WTC11 (cell line): ENCODE data around the gene B4GALNT1. TPM values are rescaled to one million over a fixed set of nuclear protein-coding genes. Genes with fewer than 3 reads are reported as not detected.

Experiments used
- ATAC-seq: fragments of 200-7000 bp; cut with Tn5 transposase; 2 replicates; pipeline ENCODE4 v1.10.0; 2021; ENCODE audit warnings: mild to moderate bottlenecking, moderate library complexity
- CTCF ChIA-PET: fragments of 300-600 bp; sonication (Branson Sonifier 250); formaldehyde crosslinking; loops from one replicate; lab custom pipeline; 2021; ENCODE audit warnings: antibody characterized with exemption; lab: Charles Lee
- POLR2A ChIA-PET: fragments of 350-600 bp; sonication (Branson Sonifier 250); formaldehyde crosslinking; loops from one replicate; lab custom pipeline; 2021; ENCODE audit warnings: antibody characterized with exemption; lab: Charles Lee
- DNase-seq: peaks from one replicate; pipeline ENCODE4 v3.0.0; 2021; ENCODE audit warnings: low spot score
- H3K27ac Mint-ChIP-seq: 2 replicates; pipeline ENCODE4 v1.8.0; 2021; ENCODE audit warnings: mixed read lengths
- H3K27me3 Mint-ChIP-seq: 2 replicates; pipeline ENCODE4 v1.8.0; 2021; ENCODE audit warnings: low read depth, mild to moderate bottlenecking, moderate library complexity, mixed read lengths
- H3K36me3 Mint-ChIP-seq: 2 replicates; pipeline ENCODE4 v1.8.0; 2021; ENCODE audit warnings: mixed read lengths
- H3K4me1 Mint-ChIP-seq: 2 replicates; pipeline ENCODE4 v1.8.0; 2022; ENCODE audit warnings: mixed read lengths
- H3K4me3 Mint-ChIP-seq: 2 replicates; pipeline ENCODE4 v1.8.0; 2021; ENCODE audit warnings: mild to moderate bottlenecking, moderate library complexity, mixed read lengths
- H3K9me3 Mint-ChIP-seq: 2 replicates; pipeline ENCODE4 v1.8.0; 2021; ENCODE audit warnings: mixed read lengths
- CREB1 ChIP-seq: sonication (generic); formaldehyde crosslinking; IDR thresholded peaks from 2 replicates; pipeline ENCODE4 v1.8.0; 2023; ENCODE audit warnings: mild to moderate bottlenecking, missing genetic modification reagents
- ELF4 ChIP-seq: sonication (generic); formaldehyde crosslinking; IDR thresholded peaks from 2 replicates; pipeline ENCODE4 v1.8.1; 2022; ENCODE audit warnings: low read depth, mild to moderate bottlenecking, moderate library complexity, missing genetic modification reagents
- GABPB1 ChIP-seq: sonication (generic); formaldehyde crosslinking; IDR thresholded peaks from 2 replicates; pipeline ENCODE4 v1.8.1; 2023; ENCODE audit warnings: mild to moderate bottlenecking, missing genetic modification reagents
- GTF2I ChIP-seq: fragments of 250-450 bp; sonication (Bioruptor Pico); conservative IDR thresholded peaks from 2 replicates; pipeline ENCODE4 v1.4.0; 2021; ENCODE audit warnings: mild to moderate bottlenecking
- JAZF1 ChIP-seq: fragments of 250-450 bp; sonication (Bioruptor Pico); IDR thresholded peaks from 2 replicates; pipeline ENCODE4 v1.9.0; 2021; ENCODE audit warnings: moderate library complexity, mild to moderate bottlenecking, inconsistent platforms
- MXD4 ChIP-seq: fragments of 250-450 bp; sonication (Bioruptor Pico); IDR thresholded peaks from 2 replicates; pipeline ENCODE4 v1.8.0; 2021; ENCODE audit warnings: mild to moderate bottlenecking, moderate library complexity, borderline replicate concordance
- NFYB ChIP-seq: sonication (generic); formaldehyde crosslinking; conservative IDR thresholded peaks from 2 replicates; pipeline ENCODE4 v1.8.0; 2022; ENCODE audit warnings: low read depth, missing genetic modification reagents
- NR1H2 ChIP-seq: sonication (generic); formaldehyde crosslinking; IDR thresholded peaks from 2 replicates; pipeline ENCODE4 v1.9.0; 2021; ENCODE audit warnings: mild to moderate bottlenecking, moderate library complexity, missing genetic modification reagents
- PREB ChIP-seq: sonication (generic); formaldehyde crosslinking; IDR thresholded peaks from 2 replicates; pipeline ENCODE4 v1.8.1; 2022; ENCODE audit warnings: mild to moderate bottlenecking, missing genetic modification reagents, moderate library complexity, borderline replicate concordance
- RELA ChIP-seq: sonication (generic); formaldehyde crosslinking; IDR thresholded peaks from 2 replicates; pipeline ENCODE4 v1.8.1; 2022; ENCODE audit warnings: missing genetic modification reagents, mild to moderate bottlenecking, borderline replicate concordance
- RORB ChIP-seq: fragments of 250-450 bp; sonication (Bioruptor Pico); IDR thresholded peaks from 2 replicates; pipeline ENCODE4 v1.9.0; 2021; ENCODE audit warnings: mild to moderate bottlenecking
- SMAD3 ChIP-seq: sonication (generic); formaldehyde crosslinking; IDR thresholded peaks from 2 replicates; pipeline ENCODE4 v1.8.0; 2022; ENCODE audit warnings: missing genetic modification reagents, mild to moderate bottlenecking, borderline replicate concordance
- TEAD1 ChIP-seq: sonication (generic); formaldehyde crosslinking; IDR thresholded peaks from 2 replicates; pipeline ENCODE4 v1.8.0; 2022; ENCODE audit warnings: mild to moderate bottlenecking, missing genetic modification reagents
- ZNF121 ChIP-seq: sonication (generic); formaldehyde crosslinking; IDR thresholded peaks from 2 replicates; pipeline ENCODE4 v1.8.0; 2023; ENCODE audit warnings: missing genetic modification reagents
- ZNF138 ChIP-seq: sonication (generic); formaldehyde crosslinking; conservative IDR thresholded peaks from 2 replicates; pipeline ENCODE4 v1.8.1; 2022; ENCODE audit warnings: mild to moderate bottlenecking, moderate library complexity, missing genetic modification reagents
- ZNF263 ChIP-seq: sonication (generic); formaldehyde crosslinking; IDR thresholded peaks from 2 replicates; pipeline ENCODE4 v1.8.1; 2022; ENCODE audit warnings: low read depth, mild to moderate bottlenecking, moderate library complexity, missing genetic modification reagents
- ZNF396 ChIP-seq: fragments of 250-450 bp; sonication (Bioruptor Pico); IDR thresholded peaks from 2 replicates; pipeline ENCODE4 v1.8.0; 2021; ENCODE audit warnings: mild to moderate bottlenecking, moderate library complexity, borderline replicate concordance
- ZNF423 ChIP-seq: fragments of 250-450 bp; sonication (Bioruptor Pico); IDR thresholded peaks from 2 replicates; pipeline ENCODE4 v2.1.2; 2022; ENCODE audit warnings: mild to moderate bottlenecking, moderate library complexity
- total RNA-seq: library from RNA; stranded (reverse); gene quantifications from 3 replicates; pipeline ENCODE4 v1.2.3, GENCODE V29; 2021
- TF ChIP-seq, protein P1 (sequence below): sonication (generic); formaldehyde crosslinking; IDR thresholded peaks from 2 replicates; pipeline ENCODE4 v1.8.1; 2023; ENCODE audit warnings: mild to moderate bottlenecking, missing genetic modification reagents
- TF ChIP-seq, protein P2 (sequence below): sonication (generic); formaldehyde crosslinking; IDR thresholded peaks from 2 replicates; pipeline ENCODE4 v1.8.1; 2023; ENCODE audit warnings: mild to moderate bottlenecking, missing genetic modification reagents, borderline replicate concordance
- TF ChIP-seq, protein P3 (sequence below): fragments of 250-450 bp; sonication (Bioruptor Pico); IDR thresholded peaks from 2 replicates; pipeline ENCODE4 v1.9.0; 2021; ENCODE audit warnings: mild to moderate bottlenecking
- TF ChIP-seq, protein P4 (sequence below): sonication (generic); formaldehyde crosslinking; IDR thresholded peaks from 2 replicates; pipeline ENCODE4 v1.8.0; 2022; ENCODE audit warnings: mild to moderate bottlenecking, missing genetic modification reagents

Gene B4GALNT1
- total RNA-seq, 1 experiment from 2014 or later: 1.2 TPM

DNA sequence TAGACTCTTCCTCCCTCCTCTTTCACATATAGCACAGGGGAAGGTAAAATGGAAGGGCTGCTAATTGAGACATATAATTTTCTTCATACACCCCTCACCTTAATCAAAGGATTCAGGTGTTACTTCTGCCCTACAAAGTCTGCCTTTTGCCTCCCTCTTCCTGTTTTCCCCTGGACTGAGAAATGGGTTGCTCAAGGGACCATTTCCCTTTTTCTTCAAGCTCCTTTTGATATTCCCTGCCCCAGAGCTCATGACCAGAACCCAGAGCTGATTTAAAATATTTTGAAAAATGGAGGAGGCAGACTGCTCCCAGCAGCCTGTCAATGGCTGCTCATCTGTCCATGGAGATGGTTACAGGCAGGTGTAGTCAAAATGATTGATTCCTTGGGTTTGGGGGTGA lies 48.3 kb downstream of the B4GALNT1 start:
- CTCF ChIA-PET: interaction anchor here (0.6 to 4.2 kb wide), 9 partner anchors 9 to 371 kb away, joined by 3 to 74 read pairs (median 7); partner anchors contain the start of genes ARHGEF25, B4GALNT1, CYP27B1 and GLI1
- Mint-ChIP-seq H3K27ac (no peak overlapping the region), H3K9me3 (no peaks in the 10 kb centered on the region), H3K4me3 (no peak overlapping the region), H3K27me3 (0 out of 2 replicates have a peak, but pooled peaks cover 3% of the 10 kb centered on the region), H3K36me3 (peaks cover 9% of the 10 kb centered on the region), H3K4me1 (no peaks in the 10 kb centered on the region; the same call in 1 of the 2 replicates)
- no peak for TF ChIP-seq ZNF423 (CRISPR knock-in tag)
- TF ChIP-seq, protein P1, sequence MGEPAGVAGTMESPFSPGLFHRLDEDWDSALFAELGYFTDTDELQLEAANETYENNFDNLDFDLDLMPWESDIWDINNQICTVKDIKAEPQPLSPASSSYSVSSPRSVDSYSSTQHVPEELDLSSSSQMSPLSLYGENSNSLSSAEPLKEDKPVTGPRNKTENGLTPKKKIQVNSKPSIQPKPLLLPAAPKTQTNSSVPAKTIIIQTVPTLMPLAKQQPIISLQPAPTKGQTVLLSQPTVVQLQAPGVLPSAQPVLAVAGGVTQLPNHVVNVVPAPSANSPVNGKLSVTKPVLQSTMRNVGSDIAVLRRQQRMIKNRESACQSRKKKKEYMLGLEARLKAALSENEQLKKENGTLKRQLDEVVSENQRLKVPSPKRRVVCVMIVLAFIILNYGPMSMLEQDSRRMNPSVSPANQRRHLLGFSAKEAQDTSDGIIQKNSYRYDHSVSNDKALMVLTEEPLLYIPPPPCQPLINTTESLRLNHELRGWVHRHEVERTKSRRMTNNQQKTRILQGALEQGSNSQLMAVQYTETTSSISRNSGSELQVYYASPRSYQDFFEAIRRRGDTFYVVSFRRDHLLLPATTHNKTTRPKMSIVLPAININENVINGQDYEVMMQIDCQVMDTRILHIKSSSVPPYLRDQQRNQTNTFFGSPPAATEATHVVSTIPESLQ (CRISPR knock-in tag): no peak
- no peak for TF ChIP-seq ZNF121 (CRISPR knock-in tag)
- no peak for TF ChIP-seq GTF2I (CRISPR knock-in tag)
- no peak for TF ChIP-seq TEAD1
- no peak for TF ChIP-seq GABPB1 (CRISPR knock-in tag)
- TF ChIP-seq PREB (CRISPR knock-in tag): no peak
- TF ChIP-seq, protein P2, sequence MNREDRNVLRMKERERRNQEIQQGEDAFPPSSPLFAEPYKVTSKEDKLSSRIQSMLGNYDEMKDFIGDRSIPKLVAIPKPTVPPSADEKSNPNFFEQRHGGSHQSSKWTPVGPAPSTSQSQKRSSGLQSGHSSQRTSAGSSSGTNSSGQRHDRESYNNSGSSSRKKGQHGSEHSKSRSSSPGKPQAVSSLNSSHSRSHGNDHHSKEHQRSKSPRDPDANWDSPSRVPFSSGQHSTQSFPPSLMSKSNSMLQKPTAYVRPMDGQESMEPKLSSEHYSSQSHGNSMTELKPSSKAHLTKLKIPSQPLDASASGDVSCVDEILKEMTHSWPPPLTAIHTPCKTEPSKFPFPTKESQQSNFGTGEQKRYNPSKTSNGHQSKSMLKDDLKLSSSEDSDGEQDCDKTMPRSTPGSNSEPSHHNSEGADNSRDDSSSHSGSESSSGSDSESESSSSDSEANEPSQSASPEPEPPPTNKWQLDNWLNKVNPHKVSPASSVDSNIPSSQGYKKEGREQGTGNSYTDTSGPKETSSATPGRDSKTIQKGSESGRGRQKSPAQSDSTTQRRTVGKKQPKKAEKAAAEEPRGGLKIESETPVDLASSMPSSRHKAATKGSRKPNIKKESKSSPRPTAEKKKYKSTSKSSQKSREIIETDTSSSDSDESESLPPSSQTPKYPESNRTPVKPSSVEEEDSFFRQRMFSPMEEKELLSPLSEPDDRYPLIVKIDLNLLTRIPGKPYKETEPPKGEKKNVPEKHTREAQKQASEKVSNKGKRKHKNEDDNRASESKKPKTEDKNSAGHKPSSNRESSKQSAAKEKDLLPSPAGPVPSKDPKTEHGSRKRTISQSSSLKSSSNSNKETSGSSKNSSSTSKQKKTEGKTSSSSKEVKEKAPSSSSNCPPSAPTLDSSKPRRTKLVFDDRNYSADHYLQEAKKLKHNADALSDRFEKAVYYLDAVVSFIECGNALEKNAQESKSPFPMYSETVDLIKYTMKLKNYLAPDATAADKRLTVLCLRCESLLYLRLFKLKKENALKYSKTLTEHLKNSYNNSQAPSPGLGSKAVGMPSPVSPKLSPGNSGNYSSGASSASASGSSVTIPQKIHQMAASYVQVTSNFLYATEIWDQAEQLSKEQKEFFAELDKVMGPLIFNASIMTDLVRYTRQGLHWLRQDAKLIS (CRISPR knock-in tag): no peak
- no peak for TF ChIP-seq ZNF396 (CRISPR knock-in tag)
- TF ChIP-seq, protein P3, sequence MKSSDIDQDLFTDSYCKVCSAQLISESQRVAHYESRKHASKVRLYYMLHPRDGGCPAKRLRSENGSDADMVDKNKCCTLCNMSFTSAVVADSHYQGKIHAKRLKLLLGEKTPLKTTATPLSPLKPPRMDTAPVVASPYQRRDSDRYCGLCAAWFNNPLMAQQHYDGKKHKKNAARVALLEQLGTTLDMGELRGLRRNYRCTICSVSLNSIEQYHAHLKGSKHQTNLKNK (CRISPR knock-in tag): no peak
- TF ChIP-seq NR1H2: no peak
- TF ChIP-seq, protein P4, sequence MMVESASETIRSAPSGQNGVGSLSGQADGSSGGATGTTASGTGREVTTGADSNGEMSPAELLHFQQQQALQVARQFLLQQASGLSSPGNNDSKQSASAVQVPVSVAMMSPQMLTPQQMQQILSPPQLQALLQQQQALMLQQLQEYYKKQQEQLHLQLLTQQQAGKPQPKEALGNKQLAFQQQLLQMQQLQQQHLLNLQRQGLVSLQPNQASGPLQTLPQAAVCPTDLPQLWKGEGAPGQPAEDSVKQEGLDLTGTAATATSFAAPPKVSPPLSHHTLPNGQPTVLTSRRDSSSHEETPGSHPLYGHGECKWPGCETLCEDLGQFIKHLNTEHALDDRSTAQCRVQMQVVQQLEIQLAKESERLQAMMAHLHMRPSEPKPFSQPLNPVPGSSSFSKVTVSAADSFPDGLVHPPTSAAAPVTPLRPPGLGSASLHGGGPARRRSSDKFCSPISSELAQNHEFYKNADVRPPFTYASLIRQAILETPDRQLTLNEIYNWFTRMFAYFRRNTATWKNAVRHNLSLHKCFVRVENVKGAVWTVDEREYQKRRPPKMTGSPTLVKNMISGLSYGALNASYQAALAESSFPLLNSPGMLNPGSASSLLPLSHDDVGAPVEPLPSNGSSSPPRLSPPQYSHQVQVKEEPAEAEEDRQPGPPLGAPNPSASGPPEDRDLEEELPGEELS: no peak
- no peak for TF ChIP-seq RORB (CRISPR knock-in tag)
- TF ChIP-seq MXD4 (CRISPR knock-in tag): no peak
- POLR2A ChIA-PET: no interaction called here
- ATAC-seq: no peak
- DNase-seq: no peak

DNA sequence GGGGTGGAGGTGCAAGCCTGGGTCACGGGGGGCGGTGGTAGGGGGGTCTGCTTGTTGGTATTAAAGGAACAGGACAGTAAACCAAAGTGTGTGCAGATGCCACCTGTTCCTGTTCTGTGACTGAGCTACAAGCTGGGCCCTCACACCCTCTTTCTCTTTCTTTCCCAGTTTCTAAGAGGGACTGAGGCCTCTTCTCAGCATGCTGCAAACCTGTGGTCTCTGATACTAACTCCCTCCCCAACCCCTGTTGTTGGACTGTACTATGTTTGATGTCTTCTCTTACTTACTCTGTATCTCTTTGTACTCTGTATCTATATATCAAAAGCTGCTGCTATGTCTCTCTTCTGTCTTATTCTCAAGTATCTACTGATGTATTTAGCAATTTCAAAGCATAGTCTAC lies 49.0 kb downstream of the B4GALNT1 start:
- DNase-seq (no peak), ATAC-seq (no peak)
- Mint-ChIP-seq H3K4me1 (no peaks in the 10 kb centered on the region; the same call in 1 of the 2 replicates), H3K27me3 (0 out of 2 replicates have a peak, but pooled peaks cover 3% of the 10 kb centered on the region), H3K4me3 (no peak overlapping the region), H3K9me3 (no peaks in the 10 kb centered on the region), H3K36me3 (peaks cover 14% of the 10 kb centered on the region), H3K27ac (no peak overlapping the region)
- ChIA-PET POLR2A (no interaction called here), CTCF (interaction anchor here (0.6 to 4.2 kb wide), 23 partner anchors 10 to 371 kb away, joined by 3 to 74 read pairs (median 8); partner anchors contain the start of genes ARHGEF25, B4GALNT1, CYP27B1 and GLI1)
- TF ChIP-seq ZNF263 (CRISPR knock-in tag): no peak
- no peak for TF ChIP-seq NFYB (CRISPR knock-in tag)
- no peak for TF ChIP-seq PREB (CRISPR knock-in tag)
- TF ChIP-seq RELA (CRISPR knock-in tag): no peak
- TF ChIP-seq SMAD3 (CRISPR knock-in tag): no peak
- TF ChIP-seq JAZF1 (CRISPR knock-in tag): no peak
- TF ChIP-seq ZNF138 (CRISPR knock-in tag): no peak
- no peak for TF ChIP-seq CREB1 (CRISPR knock-in tag)
- no peak for TF ChIP-seq ELF4 (CRISPR knock-in tag)
